KG1 (cell line): ENCODE measurements around the gene AOPEP.

Source experiments
- DNase-seq: peaks from one replicate; lab custom pipeline; 2025; lab: John Stamatoyannopoulos, UW

AOPEP gene

GRCh38 chr9:95037789-95038521 is 311.5 kb downstream of the AOPEP start:
- no peak for DNase-seq

- no peak for DNase-seq
Observed at GRCh38 chr9:95038666-95039065, 312.2 kb downstream of the AOPEP start.

DNA sequence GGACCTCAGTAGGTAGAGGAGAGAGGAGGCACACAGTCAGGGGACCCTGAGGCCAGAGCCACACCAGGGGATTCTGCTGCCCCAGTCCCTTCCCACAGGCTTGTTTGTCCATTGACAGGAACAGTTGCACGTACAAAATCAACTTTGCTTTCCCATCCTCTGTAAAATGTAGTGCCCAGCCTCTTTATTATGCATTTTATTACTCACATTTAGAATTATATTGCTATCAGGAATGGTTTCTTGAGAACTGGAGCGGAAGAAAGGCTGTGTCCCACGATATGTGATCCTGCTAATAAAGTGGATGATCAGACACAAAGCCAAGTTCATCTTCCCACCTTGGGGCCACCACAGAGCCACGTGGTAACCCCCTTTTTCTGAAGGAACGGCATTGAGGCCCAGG is 313.6 kb downstream of the AOPEP start:
- DNase-seq, result no peak

DNA sequence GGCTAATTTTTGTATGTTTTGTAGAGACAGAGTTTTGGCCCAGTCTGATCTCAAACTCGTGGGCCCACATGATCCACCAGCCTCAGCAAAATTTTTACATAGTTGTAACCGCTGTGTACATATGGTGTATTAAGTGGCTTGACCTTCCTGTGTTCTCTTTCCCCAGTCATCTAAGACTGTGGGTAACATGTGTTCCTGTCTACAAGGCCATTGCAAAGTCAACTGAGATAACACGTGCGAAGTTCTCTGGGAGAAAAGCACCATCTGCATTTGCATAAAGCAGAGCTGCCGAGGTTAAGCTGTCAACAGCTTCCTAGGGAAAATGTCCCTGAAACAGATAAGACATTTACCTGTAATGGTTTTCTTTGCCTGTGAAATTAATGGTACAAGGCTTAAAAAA is 317.3 kb downstream of the AOPEP start:
- DNase-seq, result no peak

GRCh38 chr9:95044731-95045508 is 318.4 kb downstream of the AOPEP start:
- no peak for DNase-seq

DNA sequence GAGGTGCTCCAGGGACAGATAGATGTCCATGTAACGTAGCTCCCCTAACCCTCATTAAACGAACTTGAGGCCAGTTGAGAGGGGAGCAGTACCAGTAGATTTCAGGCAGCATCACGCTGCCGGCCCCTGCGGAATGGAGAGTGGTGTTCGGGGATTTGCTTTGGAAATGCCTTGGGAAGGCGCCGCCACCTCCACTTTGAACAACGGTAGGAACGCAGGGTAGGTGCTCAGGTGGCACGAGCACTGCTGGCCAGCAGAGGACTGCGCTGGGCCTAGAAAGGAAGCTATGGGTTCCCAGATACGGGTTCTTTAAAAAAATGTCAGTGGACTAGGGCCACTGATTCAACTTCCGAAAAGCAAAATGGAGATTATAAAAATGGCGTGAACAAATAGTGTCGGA is 319.3 kb downstream of the AOPEP start:
- no peak for DNase-seq

GRCh38 chr9:95047452-95048224 is 321.1 kb downstream of the AOPEP start:
- no peak for DNase-seq

DNA sequence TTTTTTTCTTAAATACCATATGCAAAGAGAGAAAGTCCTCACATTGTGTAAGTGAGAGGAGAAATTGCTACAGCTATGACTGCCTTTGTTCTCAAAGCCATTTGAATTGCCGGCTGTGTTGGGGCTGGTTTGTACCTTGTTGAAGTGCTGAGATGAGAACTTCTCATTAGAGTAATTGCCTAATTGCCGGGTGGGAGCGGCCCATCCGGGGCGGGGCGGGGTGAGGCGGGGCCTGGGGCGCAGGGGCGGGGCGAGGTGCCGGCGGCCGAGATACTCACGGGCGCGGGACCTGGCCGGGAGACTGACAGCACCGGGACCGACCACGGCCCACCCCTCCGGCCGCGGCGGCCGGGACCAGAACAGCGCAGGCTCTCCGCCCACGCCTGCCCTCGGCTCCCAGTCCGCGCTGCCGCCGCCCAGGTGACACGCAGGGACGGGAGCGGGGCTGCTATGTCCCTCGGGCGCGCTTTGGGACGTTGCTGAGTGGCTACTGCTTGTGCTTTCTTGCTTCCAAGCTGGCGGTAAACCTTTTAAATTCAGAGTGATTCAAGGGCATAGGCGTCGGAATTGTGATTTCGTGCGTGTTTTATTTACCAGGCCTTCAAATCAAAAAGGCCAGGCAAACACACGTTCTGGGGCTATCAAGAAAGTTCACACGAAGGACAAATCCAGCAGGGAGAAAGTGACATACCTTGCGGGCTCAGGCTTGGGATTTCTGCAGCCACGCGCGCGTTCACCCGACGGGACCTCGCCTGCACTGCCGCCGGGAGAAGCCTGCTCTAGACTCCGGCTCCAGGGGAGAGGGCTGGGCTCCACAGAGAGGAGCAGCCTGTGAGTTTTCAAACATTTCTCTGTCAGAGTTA is 322.0 kb downstream of the AOPEP start:
- DNase-seq, result no peak

- DNase-seq, result no peak
Observed at GRCh38 chr9:95049761-95050160, 323.3 kb downstream of the AOPEP start.

DNA sequence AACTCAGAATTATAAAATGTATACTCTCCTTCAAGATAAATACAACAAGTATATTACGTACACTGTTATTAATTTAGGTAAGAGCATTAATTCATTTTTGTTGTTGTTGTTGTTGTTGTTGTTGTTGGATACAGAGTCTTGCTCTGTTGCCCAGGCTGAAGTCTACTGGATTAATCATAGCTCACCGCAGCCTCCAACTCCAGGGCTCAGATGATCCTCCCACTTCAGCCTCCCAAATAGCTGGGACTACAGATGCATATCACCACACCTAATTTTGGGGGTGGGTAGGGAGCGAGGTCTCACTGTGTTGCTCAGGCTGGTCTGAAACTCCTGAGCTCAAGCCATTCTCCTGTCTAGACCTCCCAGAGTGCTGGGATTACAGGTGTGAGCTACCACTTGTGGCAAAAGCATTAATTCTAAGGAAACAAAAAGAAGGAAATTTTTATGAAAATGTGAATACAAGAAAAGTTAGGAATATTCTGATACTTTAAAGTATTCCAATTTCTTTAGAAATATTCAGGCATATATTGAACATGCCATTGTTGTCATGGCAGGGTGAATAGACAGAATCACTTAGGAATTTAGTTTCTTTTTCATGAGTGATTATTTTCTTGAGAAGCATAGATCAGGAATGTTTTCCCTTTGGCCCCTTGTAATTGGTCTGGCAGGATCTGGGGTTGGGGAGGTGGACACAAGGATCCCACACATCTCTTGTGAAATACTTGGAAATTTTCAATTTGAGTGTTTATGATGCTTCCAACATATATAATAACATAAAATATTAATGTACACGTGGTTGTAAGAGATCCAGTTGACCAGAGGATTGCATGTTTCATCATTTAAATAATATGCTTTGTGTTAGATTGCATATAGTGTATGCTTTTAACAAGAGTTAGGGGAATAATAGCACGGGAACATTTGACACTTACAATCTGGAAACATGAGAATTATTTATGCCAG is 327.4 kb downstream of the AOPEP start:
- DNase-seq, result no peak

DNA sequence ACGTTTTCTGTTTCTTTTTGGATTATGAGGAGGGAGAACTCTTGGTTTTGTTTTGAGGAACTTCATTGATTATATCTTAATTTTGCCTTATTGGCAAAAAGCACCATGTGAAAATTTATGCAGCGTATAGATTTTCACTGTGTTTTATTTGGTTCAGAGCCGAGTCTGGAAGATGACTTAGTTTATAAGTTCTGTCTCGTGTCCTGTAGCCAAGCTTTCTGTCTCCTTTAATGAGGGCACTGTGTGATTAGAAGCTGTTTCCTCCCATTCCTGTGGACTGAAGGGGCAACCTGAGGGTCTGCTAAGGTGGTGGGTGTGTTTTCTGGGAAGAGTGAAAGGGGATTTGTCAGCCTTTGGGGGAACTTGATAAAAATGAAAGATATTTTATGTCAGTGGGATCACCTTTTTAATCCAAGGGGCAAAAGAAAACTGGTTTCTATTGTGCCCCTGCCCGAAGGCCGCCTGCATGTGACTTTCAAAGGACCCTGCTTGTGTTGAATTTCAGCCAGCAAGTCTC is 328.9 kb downstream of the AOPEP start:
- DNase-seq, result no peak

DNA sequence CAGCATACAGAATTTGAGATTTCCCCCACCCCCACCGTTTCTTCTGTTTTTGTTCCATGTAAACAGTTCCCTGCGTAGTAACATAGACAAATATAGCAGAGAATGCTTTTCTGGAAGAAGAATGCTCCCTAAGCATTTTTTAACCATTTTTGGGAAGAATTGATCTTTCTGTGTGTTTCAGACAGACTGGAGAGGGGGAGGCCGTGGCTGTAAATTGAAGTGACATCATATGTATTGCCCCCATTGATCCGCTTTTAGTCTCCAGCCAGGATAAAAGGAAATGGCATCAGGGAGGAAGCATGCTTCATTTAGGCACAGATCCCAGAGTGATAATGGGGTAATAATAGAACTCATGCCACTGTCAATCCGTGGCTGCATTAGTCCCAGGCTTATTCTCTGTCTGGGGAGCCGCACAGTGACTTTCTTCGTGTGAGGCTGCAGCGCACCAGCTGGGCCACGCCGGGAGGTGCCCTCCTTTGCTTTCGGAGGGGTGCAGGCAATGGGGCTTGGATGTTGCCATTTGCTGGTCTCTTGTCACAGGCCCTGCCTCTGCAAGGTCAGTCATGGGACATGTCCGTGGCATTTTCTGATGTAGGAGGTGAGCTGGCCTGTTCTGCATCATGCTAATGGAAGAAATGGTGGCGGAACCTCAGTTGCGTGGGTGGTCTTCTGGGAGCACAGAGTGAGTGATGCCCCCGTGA is 329.5 kb downstream of the AOPEP start:
- DNase-seq, result no peak

GRCh38 chr9:95057101-95057500 is 330.6 kb downstream of the AOPEP start:
- no peak for DNase-seq

- DNase-seq, result no peak
Observed at GRCh38 chr9:95058121-95058785, 331.8 kb downstream of the AOPEP start.

DNA sequence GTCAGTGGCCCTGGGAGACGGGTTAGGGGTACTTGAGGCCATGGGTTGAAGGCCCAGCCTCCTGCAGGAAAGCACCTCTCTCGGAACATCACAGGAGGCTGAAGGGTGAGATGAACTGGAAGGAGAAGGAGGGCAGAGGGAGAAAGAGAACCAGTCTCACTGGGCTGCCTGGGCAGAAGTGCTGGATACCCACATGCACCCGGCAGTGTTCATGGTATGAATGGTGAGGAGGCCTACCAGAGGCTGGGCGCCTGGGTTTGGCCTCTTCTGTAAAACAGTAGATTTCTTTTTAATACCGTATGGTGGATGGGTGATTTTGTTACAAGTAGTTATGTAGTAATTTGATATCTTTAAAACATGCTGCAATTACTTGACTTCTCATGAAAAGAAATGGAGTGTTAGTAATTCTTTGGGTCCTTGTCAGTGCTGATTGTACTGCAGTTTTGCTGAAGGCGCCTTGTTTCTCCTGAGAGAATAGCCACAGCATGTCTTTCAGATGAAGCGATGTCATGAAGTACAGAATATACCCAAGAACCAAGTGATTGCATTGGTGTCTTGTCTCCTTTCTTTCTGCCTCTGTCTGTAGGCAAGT is 332.4 kb downstream of the AOPEP start:
- DNase-seq, result no peak

DNA sequence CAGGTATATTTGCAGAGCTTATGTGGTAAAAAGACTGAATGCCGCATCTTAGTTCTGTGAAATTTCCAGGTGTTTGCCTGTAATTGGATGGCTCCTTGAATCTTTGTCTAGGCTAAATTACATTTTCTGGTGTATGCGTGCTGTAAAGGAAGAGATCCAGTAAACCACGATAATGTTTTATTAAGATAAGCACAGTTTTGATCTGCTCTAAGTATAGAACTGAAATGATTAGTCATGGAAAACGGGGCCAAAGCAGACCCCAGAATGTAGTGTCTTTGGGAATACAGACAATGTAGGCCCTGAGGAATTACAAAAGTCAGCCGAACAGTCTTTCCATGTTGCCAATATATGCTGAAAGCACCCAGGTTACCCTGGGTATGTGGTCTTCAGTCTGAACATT is 333.7 kb downstream of the AOPEP start:
- no peak for DNase-seq

DNA sequence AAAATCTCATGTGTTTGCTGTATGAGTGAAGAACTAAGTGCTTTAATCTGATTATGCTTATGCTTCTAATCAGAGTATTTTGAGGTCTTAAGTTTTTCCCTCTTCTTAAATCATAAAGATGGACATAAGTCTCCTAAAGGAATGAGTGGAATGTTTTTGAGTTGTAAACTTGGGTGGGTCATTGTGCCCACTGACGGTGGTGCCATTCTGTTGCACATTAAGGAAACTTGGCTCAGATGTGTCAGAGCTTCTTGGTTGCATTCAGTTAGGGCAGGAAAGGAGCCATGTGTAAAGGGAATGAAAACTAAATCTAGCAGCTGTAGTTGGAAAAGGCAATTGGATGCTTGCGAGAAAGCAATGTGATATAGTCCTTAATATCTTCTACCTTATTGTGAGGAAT is 334.4 kb downstream of the AOPEP start:
- no peak for DNase-seq

GRCh38 chr9:95061916-95062595 is 335.6 kb downstream of the AOPEP start:
- no peak for DNase-seq
